Activated CD4-positive, alpha-beta memory T cell treated with anti-CD3 and anti-CD28 coated beads for 36 hours (primary cell): ENCODE data around the gene DLG1. TPM values are rescaled to one million over a fixed set of nuclear protein-coding genes. Genes with fewer than 3 reads are reported as not detected.

Experiments used
- CTCF ChIA-PET: fragments of 350-600 bp; sonication (Branson Sonifier 250); formaldehyde crosslinking; loops from one replicate; lab custom pipeline; 2021; ENCODE audit warnings: antibody characterized with exemption, inconsistent platforms; lab: Charles Lee
- POLR2A ChIA-PET: fragments of 350-600 bp; sonication (Branson Sonifier 250); formaldehyde crosslinking; loops from one replicate; lab custom pipeline; 2021; ENCODE audit warnings: antibody characterized with exemption; lab: Charles Lee
- DNase-seq: peaks from one replicate; pipeline ENCODE4 v3.0.0-alpha.2; 2020
- H3K27ac Mint-ChIP-seq: one replicate; pipeline ENCODE4 v1.8.0; 2021; ENCODE audit warnings: mixed read lengths
- H3K27me3 Mint-ChIP-seq: one replicate; pipeline ENCODE4 v1.8.0; 2021; ENCODE audit warnings: mixed read lengths
- H3K36me3 Mint-ChIP-seq: one replicate; pipeline ENCODE4 v1.8.0; 2021; ENCODE audit warnings: mixed read lengths
- H3K4me1 Mint-ChIP-seq: one replicate; pipeline ENCODE4 v1.8.0; 2021; ENCODE audit warnings: low read depth, mixed read lengths
- H3K4me3 Mint-ChIP-seq: one replicate; pipeline ENCODE4 v1.8.0; 2021; ENCODE audit warnings: mild to moderate bottlenecking, mixed read lengths
- H3K9me3 Mint-ChIP-seq: one replicate; pipeline ENCODE4 v1.8.0; 2021; ENCODE audit warnings: mixed read lengths
- intact Hi-C: fragments of 100-400 bp; cut with micrococcal nuclease; formaldehyde crosslinking; loops from one replicate; pipeline ENCODE4 v1.15.1; 2023
- total RNA-seq, 2 experiments: library from RNA; stranded (reverse); gene quantifications; one replicate each; pipeline ENCODE4 v1.2.3, GENCODE V29; 2021

The DLG1 gene
- total RNA-seq, 2 experiments from 2014 or later = 52.6 to 53.3 TPM

DNA sequence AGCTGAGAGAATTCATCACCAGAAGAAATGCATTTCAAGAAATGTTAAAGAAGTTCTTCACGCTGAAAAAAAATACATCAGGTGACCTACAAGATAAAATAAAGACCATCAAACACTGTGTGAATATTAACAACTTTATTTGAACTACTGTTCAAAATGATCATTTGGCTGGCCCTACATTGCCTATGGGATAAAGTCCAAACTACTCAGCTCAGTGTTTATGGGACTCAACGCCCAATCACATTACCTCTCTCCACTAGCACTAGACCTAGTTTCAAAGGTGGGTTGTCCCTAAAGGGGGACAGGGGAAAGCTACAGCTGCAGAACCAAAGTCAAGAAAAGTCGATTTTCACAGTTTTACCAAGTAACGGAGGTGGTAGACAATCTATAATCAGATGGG lies 62.0 kb downstream of the DLG1 start:
- CTCF ChIA-PET = interaction anchor here (1.0 to 2.4 kb wide), 3 partner anchors 12 to 266 kb away, joined by 3 to 7 read pairs (median 4); no protein-coding TSS in a partner anchor
- intact Hi-C loops = no loop called here

GRCh38 chr3:197234947-197235914 lies 63.2 kb downstream of the DLG1 start:
- peaks cover 29% of the 10 kb centered on the region for H3K4me1 Mint-ChIP-seq
- H3K9me3 Mint-ChIP-seq = peaks cover 6% of the 10 kb centered on the region
- ChIA-PET POLR2A (no interaction called here), CTCF (interaction anchor here (1.0 to 2.4 kb wide), 2 partner anchors 11 to 21 kb away, joined by 3 to 7 read pairs; no protein-coding TSS in a partner anchor)
- peaks cover 22% of the 10 kb centered on the region for H3K36me3 Mint-ChIP-seq
- H3K27me3 Mint-ChIP-seq = no peaks in the 10 kb centered on the region
- no peak for DNase-seq
- no peak overlapping the region for H3K4me3 Mint-ChIP-seq
- H3K27ac Mint-ChIP-seq = no peak overlapping the region
- intact Hi-C loops = no loop called here

More for the DNA sequence above, 62.0 kb downstream of the DLG1 start:
- H3K36me3 Mint-ChIP-seq = peaks cover 22% of the 10 kb centered on the region
- peaks cover 36% of the 10 kb centered on the region for H3K4me1 Mint-ChIP-seq
- no peak for DNase-seq
- H3K27ac Mint-ChIP-seq = no peak overlapping the region
- H3K9me3 Mint-ChIP-seq = peaks cover 6% of the 10 kb centered on the region
- no peaks in the 10 kb centered on the region for H3K27me3 Mint-ChIP-seq
- H3K4me3 Mint-ChIP-seq = no peak overlapping the region
- POLR2A ChIA-PET = no interaction called here

GRCh38 chr3:197231321-197231720 lies 67.1 kb downstream of the DLG1 start:
- H3K36me3 Mint-ChIP-seq = peaks cover 20% of the 10 kb centered on the region
- intact Hi-C loops = no loop called here
- no peak for DNase-seq
- H3K27me3 Mint-ChIP-seq = no peaks in the 10 kb centered on the region
- peaks cover 4% of the 10 kb centered on the region for H3K9me3 Mint-ChIP-seq
- H3K4me1 Mint-ChIP-seq = peaks cover 20% of the 10 kb centered on the region
- POLR2A ChIA-PET = interaction anchor here (1.0 kb wide), 1 partner anchor 168 kb away, joined by 3 read pairs; no protein-coding TSS in a partner anchor
- CTCF ChIA-PET = interaction anchor here (0.8 kb wide), 1 partner anchor 25 kb away, joined by 3 read pairs; no protein-coding TSS in a partner anchor
- H3K4me3 Mint-ChIP-seq = no peak overlapping the region
- H3K27ac Mint-ChIP-seq = no peak overlapping the region

DNA sequence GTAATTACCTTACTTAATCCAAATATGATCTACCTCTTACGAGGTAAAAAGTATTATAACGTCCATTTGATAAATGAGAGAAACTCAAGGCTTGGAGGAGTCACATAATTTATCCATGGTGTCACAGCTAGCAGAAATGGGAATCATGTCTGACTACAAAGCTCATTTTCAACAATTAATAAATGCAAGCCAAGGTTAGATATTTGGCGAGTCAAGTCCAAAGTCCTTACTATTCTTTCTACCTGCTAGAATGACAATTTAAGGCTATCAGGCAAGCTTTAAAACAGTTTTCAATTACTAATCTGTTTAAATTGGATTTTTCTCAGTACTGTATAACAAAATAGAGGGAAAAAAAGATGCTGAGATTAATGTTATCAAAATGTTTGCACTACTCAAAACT lies 68.6 kb downstream of the DLG1 start:
- no peak overlapping the region for H3K4me3 Mint-ChIP-seq
- intact Hi-C loops = no loop called here
- H3K36me3 Mint-ChIP-seq = peaks cover 9% of the 10 kb centered on the region
- H3K27ac Mint-ChIP-seq = no peak overlapping the region
- POLR2A ChIA-PET = interaction anchor here (0.6 kb wide), 1 partner anchor 92 kb away, joined by 3 read pairs; no protein-coding TSS in a partner anchor
- DNase-seq = no peak
- CTCF ChIA-PET = interaction anchor here (1.3 kb wide), 1 partner anchor 28 kb away, joined by 3 read pairs; no protein-coding TSS in a partner anchor
- no peaks in the 10 kb centered on the region for H3K27me3 Mint-ChIP-seq
- H3K4me1 Mint-ChIP-seq = peaks cover 24% of the 10 kb centered on the region
- no peaks in the 10 kb centered on the region for H3K9me3 Mint-ChIP-seq

GRCh38 chr3:197229178-197229577 lies 69.2 kb downstream of the DLG1 start:
- Mint-ChIP-seq H3K27ac (no peak overlapping the region), H3K9me3 (no peaks in the 10 kb centered on the region), H3K4me1 (peaks cover 27% of the 10 kb centered on the region), H3K36me3 (peaks cover 8% of the 10 kb centered on the region), H3K4me3 (no peak overlapping the region), H3K27me3 (no peaks in the 10 kb centered on the region)
- POLR2A ChIA-PET = interaction anchor here (0.6 kb wide), 1 partner anchor 92 kb away, joined by 3 read pairs; no protein-coding TSS in a partner anchor
- no peak for DNase-seq
- intact Hi-C loops = no loop called here
- CTCF ChIA-PET = no interaction called here

GRCh38 chr3:197227780-197228574 lies 70.4 kb downstream of the DLG1 start:
- Mint-ChIP-seq H3K4me3 (no peak overlapping the region), H3K4me1 (peaks cover 32% of the 10 kb centered on the region), H3K36me3 (peaks cover 4% of the 10 kb centered on the region), H3K27ac (no peak overlapping the region), H3K9me3 (no peaks in the 10 kb centered on the region), H3K27me3 (no peaks in the 10 kb centered on the region)
- no peak for DNase-seq
- intact Hi-C loops = no loop called here
- CTCF ChIA-PET = no interaction called here
- POLR2A ChIA-PET = no interaction called here

- intact Hi-C loops = no loop called here
- Mint-ChIP-seq H3K9me3 (no peaks in the 10 kb centered on the region), H3K4me1 (peaks cover 33% of the 10 kb centered on the region), H3K4me3 (no peak overlapping the region), H3K27ac (no peak overlapping the region), H3K27me3 (no peaks in the 10 kb centered on the region), H3K36me3 (no peaks in the 10 kb centered on the region)
- DNase-seq = no peak
- POLR2A ChIA-PET = no interaction called here
- CTCF ChIA-PET = interaction anchor here (1.0 to 4.6 kb wide), 4 partner anchors 31 to 288 kb away, joined by 3 to 38 read pairs (median 16); no protein-coding TSS in a partner anchor
Measured at GRCh38 chr3:197226179-197226578, 72.2 kb downstream of the DLG1 start.

GRCh38 chr3:197225579-197225978 lies 72.8 kb downstream of the DLG1 start:
- no peak overlapping the region for H3K4me3 Mint-ChIP-seq
- intact Hi-C loops = no loop called here
- H3K4me1 Mint-ChIP-seq = peaks cover 33% of the 10 kb centered on the region
- DNase-seq = no peak
- H3K27ac Mint-ChIP-seq = no peak overlapping the region
- no peaks in the 10 kb centered on the region for H3K9me3 Mint-ChIP-seq
- H3K36me3 Mint-ChIP-seq = no peaks in the 10 kb centered on the region
- H3K27me3 Mint-ChIP-seq = no peaks in the 10 kb centered on the region
- POLR2A ChIA-PET = no interaction called here
- CTCF ChIA-PET = interaction anchor here (1.0 to 4.6 kb wide), 6 partner anchors 31 to 289 kb away, joined by 3 to 38 read pairs (median 12); no protein-coding TSS in a partner anchor

- no peak overlapping the region for H3K27ac Mint-ChIP-seq
- intact Hi-C loops = loop anchor here (1.0 kb wide), 2 partner anchors 278 to 286 kb away; no protein-coding TSS in a partner anchor
- H3K27me3 Mint-ChIP-seq = no peaks in the 10 kb centered on the region
- ChIA-PET POLR2A (no interaction called here), CTCF (interaction anchor here (0.6 to 4.6 kb wide), 10 partner anchors 12 to 287 kb away, joined by 3 to 38 read pairs (median 4); no protein-coding TSS in a partner anchor)
- no peaks in the 10 kb centered on the region for H3K9me3 Mint-ChIP-seq
- peaks cover 30% of the 10 kb centered on the region for H3K4me1 Mint-ChIP-seq
- DNase-seq = no peak
- no peaks in the 10 kb centered on the region for H3K36me3 Mint-ChIP-seq
- H3K4me3 Mint-ChIP-seq = no peak overlapping the region
Measured at GRCh38 chr3:197224034-197224444, 74.4 kb downstream of the DLG1 start.

- peaks cover 22% of the 10 kb centered on the region for H3K4me1 Mint-ChIP-seq
- DNase-seq = no peak
- H3K36me3 Mint-ChIP-seq = no peaks in the 10 kb centered on the region
- no peaks in the 10 kb centered on the region for H3K27me3 Mint-ChIP-seq
- POLR2A ChIA-PET = no interaction called here
- H3K4me3 Mint-ChIP-seq = no peak overlapping the region
- H3K27ac Mint-ChIP-seq = no peak overlapping the region
- no peaks in the 10 kb centered on the region for H3K9me3 Mint-ChIP-seq
- CTCF ChIA-PET = interaction anchor here (0.6 to 4.6 kb wide), 7 partner anchors 15 to 288 kb away, joined by 3 to 38 read pairs (median 10); no protein-coding TSS in a partner anchor
- intact Hi-C loops = no loop called here
Measured at GRCh38 chr3:197222937-197223370, 75.5 kb downstream of the DLG1 start.

GRCh38 chr3:197219619-197220018 lies 78.8 kb downstream of the DLG1 start:
- intact Hi-C loops = no loop called here
- Mint-ChIP-seq H3K27ac (no peak overlapping the region), H3K4me1 (peaks cover 22% of the 10 kb centered on the region), H3K27me3 (no peaks in the 10 kb centered on the region), H3K4me3 (no peak overlapping the region), H3K36me3 (no peaks in the 10 kb centered on the region), H3K9me3 (no peaks in the 10 kb centered on the region)
- DNase-seq = no peak
- ChIA-PET POLR2A (no interaction called here), CTCF (interaction anchor here (1.1 kb wide), 1 partner anchor 37 kb away, joined by 4 read pairs; no protein-coding TSS in a partner anchor)
